ENCODE results near the gene EYA3.

The EYA3 gene

DNA sequence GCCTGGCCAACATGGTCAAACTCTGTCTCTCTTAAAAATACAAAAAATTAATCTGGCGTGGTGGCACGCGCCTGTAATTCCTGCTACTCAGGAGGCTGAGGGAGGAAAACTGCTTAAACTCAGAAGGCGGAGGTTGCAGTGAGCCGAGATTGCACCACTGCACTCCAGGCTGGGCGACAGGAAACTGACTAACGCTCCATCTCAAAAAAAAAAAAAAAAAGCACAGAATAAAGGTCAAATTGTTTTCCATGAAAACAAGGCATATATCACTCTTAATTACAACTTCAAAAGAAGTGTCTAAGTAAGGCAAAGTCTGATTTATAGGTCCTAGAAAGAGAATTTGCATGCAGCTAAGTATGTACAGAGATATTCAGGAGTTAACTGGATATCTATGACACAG lies 25.6 kb downstream of the EYA3 start:
- TF ChIP-seq, protein P1, sequence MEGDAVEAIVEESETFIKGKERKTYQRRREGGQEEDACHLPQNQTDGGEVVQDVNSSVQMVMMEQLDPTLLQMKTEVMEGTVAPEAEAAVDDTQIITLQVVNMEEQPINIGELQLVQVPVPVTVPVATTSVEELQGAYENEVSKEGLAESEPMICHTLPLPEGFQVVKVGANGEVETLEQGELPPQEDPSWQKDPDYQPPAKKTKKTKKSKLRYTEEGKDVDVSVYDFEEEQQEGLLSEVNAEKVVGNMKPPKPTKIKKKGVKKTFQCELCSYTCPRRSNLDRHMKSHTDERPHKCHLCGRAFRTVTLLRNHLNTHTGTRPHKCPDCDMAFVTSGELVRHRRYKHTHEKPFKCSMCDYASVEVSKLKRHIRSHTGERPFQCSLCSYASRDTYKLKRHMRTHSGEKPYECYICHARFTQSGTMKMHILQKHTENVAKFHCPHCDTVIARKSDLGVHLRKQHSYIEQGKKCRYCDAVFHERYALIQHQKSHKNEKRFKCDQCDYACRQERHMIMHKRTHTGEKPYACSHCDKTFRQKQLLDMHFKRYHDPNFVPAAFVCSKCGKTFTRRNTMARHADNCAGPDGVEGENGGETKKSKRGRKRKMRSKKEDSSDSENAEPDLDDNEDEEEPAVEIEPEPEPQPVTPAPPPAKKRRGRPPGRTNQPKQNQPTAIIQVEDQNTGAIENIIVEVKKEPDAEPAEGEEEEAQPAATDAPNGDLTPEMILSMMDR (IDR thresholded peaks at IDR 0.05) = no peak
- Histone ChIP-seq H3K4me3 (no peak overlapping the region), H3K27ac (no peak overlapping the region)
- DNase-seq (ENCODE audit: low spot score) = no peak

DNA sequence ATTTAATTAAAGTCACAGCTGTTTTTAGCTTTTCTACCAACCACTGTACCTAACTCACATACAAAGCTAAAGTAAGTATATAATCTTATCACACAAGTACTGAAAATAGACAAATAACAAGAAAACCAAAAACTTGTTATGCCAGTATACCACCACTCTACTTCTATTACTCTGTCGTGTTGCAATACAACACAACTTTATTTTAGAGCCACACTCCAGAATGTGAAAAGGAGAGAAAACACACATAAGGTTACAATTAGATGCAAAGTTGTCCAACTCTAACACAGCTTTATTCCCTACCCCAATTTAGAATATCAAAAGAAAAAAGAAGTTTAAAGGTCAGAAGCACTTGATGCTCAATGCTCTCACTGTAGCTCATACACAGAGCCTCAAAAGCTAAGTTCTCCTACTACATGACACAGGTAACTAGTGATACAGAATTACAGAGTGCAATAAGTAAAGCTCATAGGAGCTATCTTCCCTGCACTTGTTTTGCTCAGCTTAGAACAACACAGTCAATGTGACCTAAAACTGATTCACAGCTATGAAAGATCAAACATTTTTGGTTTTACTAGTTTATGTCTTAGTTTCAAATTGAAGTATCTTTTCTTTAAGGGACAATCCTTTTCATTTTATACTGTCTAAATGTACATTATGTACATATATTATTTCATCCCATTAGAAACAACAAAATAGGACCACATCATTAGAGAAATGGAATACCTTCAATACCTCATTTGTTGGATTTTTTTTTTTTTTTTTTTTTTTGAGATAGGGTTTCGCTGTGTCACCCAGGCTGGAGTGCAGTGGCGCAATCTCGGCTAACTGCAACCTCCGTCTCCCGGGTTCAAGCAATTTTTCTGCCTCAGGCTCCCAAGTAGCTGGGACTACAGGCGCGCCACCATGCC lies 29.2 kb downstream of the EYA3 start:
- TF ChIP-seq, protein P1 (IDR thresholded peaks at IDR 0.05) = no peak
- DNase-seq (ENCODE audit: low spot score) = no peak
- Histone ChIP-seq H3K27ac (no peak overlapping the region), H3K4me3 (no peak overlapping the region)

DNA sequence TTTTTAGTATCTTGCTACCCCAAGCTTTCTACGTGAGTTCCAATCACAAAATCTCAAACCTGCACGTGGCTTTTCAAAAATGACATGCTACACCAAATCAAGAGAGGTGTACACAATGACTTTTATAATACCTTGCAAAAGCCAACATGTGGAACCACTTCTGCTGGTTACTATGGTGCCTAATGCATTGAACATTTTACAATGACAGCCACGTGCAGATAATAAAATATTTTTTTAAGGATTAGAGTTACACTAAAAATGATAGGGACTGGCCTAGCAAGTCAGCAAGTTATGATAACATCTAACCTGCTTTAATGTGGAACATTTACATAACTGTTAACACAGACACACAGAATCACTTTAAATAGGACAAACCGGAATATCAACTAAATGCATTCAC lies 30.2 kb downstream of the EYA3 start:
- Histone ChIP-seq H3K27ac (no peak overlapping the region), H3K4me3 (no peak overlapping the region)
- TF ChIP-seq, protein P1 (IDR thresholded peaks at IDR 0.05) = no peak
- no peak for DNase-seq (ENCODE audit: low spot score)

DNA sequence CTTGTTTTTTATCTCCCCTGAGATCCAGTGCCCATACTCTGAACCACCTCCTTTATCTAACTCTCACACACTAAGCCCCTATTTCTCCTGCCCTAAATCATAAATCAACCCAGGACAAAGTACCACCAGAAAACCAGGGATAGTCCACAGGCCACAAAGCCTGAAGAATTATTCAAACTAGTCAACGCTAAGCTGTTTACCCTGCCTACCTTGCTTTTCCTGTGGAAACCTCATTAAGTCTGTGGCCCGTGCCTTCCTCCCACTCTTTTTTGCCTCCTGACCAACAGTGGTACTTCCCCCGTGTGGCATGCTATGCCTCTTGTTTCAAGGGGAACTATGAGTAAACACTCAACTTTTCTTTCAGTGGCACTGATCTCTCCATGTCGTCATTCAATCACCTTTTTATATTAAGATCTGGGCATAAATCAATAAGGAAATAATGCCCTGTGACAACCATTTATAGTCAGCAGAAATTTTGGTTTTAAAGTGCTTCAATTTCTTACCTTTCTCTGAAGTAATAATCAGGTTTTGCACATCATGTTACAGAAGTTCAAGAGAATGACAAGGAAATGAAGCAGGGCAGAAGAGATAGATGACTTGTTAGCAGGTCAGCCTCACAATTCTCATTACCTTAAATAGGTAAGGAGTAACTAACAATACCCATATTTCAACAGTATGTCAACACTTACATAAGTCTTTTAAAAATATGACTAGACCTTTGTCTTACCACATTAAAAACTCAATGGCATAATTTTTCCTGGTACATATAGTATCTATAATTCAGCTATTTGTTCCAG lies 32.1 kb downstream of the EYA3 start:
- DNase-seq (ENCODE audit: low spot score) = no peak
- Histone ChIP-seq H3K4me3 (no peak overlapping the region), H3K27ac (no peak overlapping the region)
- TF ChIP-seq, protein P1 (IDR thresholded peaks at IDR 0.05) = no peak

DNA sequence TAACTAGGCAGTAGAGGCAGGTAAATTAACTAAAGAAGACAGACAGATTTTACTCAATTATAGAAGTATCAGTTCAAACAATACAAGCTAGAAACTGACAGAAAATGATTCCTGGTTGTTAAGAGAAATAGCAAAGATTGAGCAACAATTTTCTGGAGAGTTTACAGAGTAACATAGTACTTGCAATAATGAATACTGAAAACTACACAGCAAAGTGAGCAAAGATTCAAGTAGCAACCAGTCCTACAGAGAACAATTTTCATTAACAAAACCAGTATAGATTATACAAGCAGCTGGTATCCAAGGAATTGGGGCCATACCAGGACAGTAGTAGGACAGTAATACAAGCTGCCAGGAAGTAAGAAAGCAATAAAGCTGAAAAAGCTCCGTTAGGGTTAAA lies 37.6 kb downstream of the EYA3 start:
- TF ChIP-seq, protein P1 (IDR thresholded peaks at IDR 0.05) = no peak
- no peak overlapping the region for H3K27ac ChIP-seq
- H3K4me3 ChIP-seq = no peak overlapping the region
- no peak for DNase-seq (ENCODE audit: low spot score)

DNA sequence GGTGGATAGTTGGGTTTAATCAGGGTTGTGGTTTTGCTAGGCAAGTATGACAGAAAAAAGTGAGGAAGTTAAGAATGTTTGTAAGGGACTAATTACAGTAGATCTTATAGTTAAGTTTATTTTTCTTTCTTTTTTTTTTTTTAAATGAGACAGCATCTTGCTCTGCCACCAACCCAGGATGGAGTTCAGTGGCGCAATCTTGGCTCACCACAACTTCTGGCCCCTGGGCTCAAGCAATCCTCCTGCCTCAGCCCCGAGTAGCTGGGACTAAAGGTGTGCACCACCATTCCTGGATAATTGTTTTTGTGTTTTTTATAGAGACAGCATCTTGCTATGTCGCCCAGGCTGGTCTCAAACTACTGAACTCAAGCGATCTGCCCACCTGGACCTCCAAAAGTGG lies 41.7 kb downstream of the EYA3 start:
- no peak for DNase-seq (ENCODE audit: low spot score)
- TF ChIP-seq, protein P1 (IDR thresholded peaks at IDR 0.05) = no peak
- Histone ChIP-seq H3K27ac (no peak overlapping the region), H3K4me3 (no peak overlapping the region)

Data from coronary artery (tissue), 2 donors.